Mesenchymal stem cell (in vitro differentiated cells and primary cell): ENCODE data around the gene ARHGAP24.

Source experiments
- DNase-seq: peaks from one replicate; pipeline ENCODE4 v3.0.0-alpha.2; 2013
- H2AFZ ChIP-seq: one replicate; pipeline ENCODE4 v1.6.1; 2013; ENCODE audit warnings: low read depth, mild to moderate bottlenecking, control low read depth, inconsistent platforms, low read length, moderate library complexity
- H2AK5ac ChIP-seq: 2 replicates; pipeline ENCODE4 v1.6.1; 2013; ENCODE audit warnings: low read length, moderate library complexity, mild to moderate bottlenecking, inconsistent platforms; ENCODE audit not compliant: severe bottlenecking
- H2BK120ac ChIP-seq: one replicate; pipeline ENCODE4 v1.6.1; 2013; ENCODE audit warnings: low read depth, mild to moderate bottlenecking, inconsistent platforms, low read length, moderate library complexity
- H2BK12ac ChIP-seq, 2 experiments: one replicate each; pipeline ENCODE4 v1.6.1; 2013; ENCODE audit warnings: inconsistent platforms in 2 of 2, low read length in 2 of 2, mild to moderate bottlenecking in 2 of 2, moderate library complexity in 2 of 2, control low read depth in 1 of 2
- H2BK15ac ChIP-seq: one replicate; pipeline ENCODE4 v1.6.1; 2013; ENCODE audit warnings: mild to moderate bottlenecking, low read depth, inconsistent platforms; ENCODE audit not compliant: poor library complexity, severe bottlenecking
- H2BK5ac ChIP-seq: 2 replicates; pipeline ENCODE4 v1.6.1; 2013; ENCODE audit warnings: low read depth, mild to moderate bottlenecking, low read length, control low read depth, inconsistent platforms; ENCODE audit not compliant: poor library complexity, severe bottlenecking
- H3K14ac ChIP-seq, 2 experiments: one replicate each; pipeline ENCODE4 v1.6.1; 2013; ENCODE audit warnings: inconsistent platforms in 2 of 2, low read length in 2 of 2, control low read depth in 1 of 2, mild to moderate bottlenecking in 1 of 2, moderate library complexity in 1 of 2
- H3K18ac ChIP-seq, 2 experiments: one replicate each; pipeline ENCODE4 v1.6.1; 2013; ENCODE audit warnings: inconsistent platforms in 2 of 2, low read length in 2 of 2, control low read depth in 1 of 2, low read depth in 1 of 2, mild to moderate bottlenecking in 1 of 2
- H3K23ac ChIP-seq, 2 experiments: one replicate each; pipeline ENCODE4 v1.6.1; 2013; ENCODE audit warnings: inconsistent platforms in 2 of 2, low read length in 2 of 2, mild to moderate bottlenecking in 2 of 2, moderate library complexity in 2 of 2, control low read depth in 1 of 2
- H3K27ac ChIP-seq: 2 replicates; pipeline ENCODE4 v1.5.1; 2013; ENCODE audit warnings: mild to moderate bottlenecking, moderate library complexity, low read length, control low read depth, inconsistent platforms; ENCODE audit not compliant: poor library complexity, severe bottlenecking
- H3K27me3 ChIP-seq, 2 experiments: 2 replicates each; pipeline versions ENCODE4 v1.6.1 to v1.7.0; 2013; ENCODE audit warnings: low read length in 2 of 2, mild to moderate bottlenecking in 2 of 2, moderate library complexity in 2 of 2, control low read depth in 1 of 2, inconsistent platforms in 1 of 2; ENCODE audit not compliant: control insufficient read depth in 1 of 2, insufficient read depth in 1 of 2
- H3K36me3 ChIP-seq, 2 experiments: 2 replicates each; pipeline versions ENCODE4 v1.6.1 to v1.7.0; 2013; ENCODE audit warnings: low read length in 2 of 2, control low read depth in 1 of 2, inconsistent platforms in 1 of 2, low read depth in 1 of 2, mild to moderate bottlenecking in 1 of 2; ENCODE audit not compliant: insufficient read depth in 2 of 2, control insufficient read depth in 1 of 2
- H3K4ac ChIP-seq, 2 experiments: one replicate each; pipeline ENCODE4 v1.6.1; 2013; ENCODE audit warnings: inconsistent platforms in 2 of 2, low read length in 2 of 2, mild to moderate bottlenecking in 2 of 2, moderate library complexity in 2 of 2, control low read depth in 1 of 2, low read depth in 1 of 2
- H3K4me1 ChIP-seq: 2 replicates; pipeline ENCODE4 v1.6.1; 2013; ENCODE audit warnings: low read depth, low read length, control low read depth; ENCODE audit not compliant: control insufficient read depth, insufficient read depth
- H3K4me2 ChIP-seq: 2 replicates; pipeline ENCODE4 v1.6.1; 2013; ENCODE audit warnings: low read length, mild to moderate bottlenecking, inconsistent platforms; ENCODE audit not compliant: poor library complexity, severe bottlenecking
- H3K4me3 ChIP-seq, 2 experiments: 2 replicates each; pipeline versions ENCODE4 v1.5.1 to v1.7.0; 2013; ENCODE audit warnings: low read length in 2 of 2, mild to moderate bottlenecking in 2 of 2, control low read depth in 1 of 2, low read depth in 1 of 2; ENCODE audit not compliant: insufficient read depth in 1 of 2
- H3K79me1 ChIP-seq: replicated peaks from 2 replicates; pipeline ENCODE4 v1.6.1; 2013; ENCODE audit warnings: mild to moderate bottlenecking, control low read depth, low read length, inconsistent platforms; ENCODE audit not compliant: poor library complexity, severe bottlenecking
- H3K9ac ChIP-seq: 2 replicates; pipeline ENCODE4 v1.7.0; 2013; ENCODE audit warnings: mild to moderate bottlenecking, low read length, moderate library complexity
- H3K9me3 ChIP-seq: 2 replicates; pipeline ENCODE4 v1.7.0; 2013; ENCODE audit warnings: mild to moderate bottlenecking, low read length; ENCODE audit not compliant: control insufficient read depth
- H4K8ac ChIP-seq: one replicate; pipeline ENCODE4 v1.6.1; 2013; ENCODE audit warnings: inconsistent platforms, mild to moderate bottlenecking, low read length, moderate library complexity
- H4K91ac ChIP-seq: one replicate; pipeline ENCODE4 v1.6.1; 2013; ENCODE audit warnings: mild to moderate bottlenecking, low read length, inconsistent platforms
- WGBS: methylation state at CpG from one replicate; pipeline ENCODE4 v1.1.7; 2013; ENCODE audit warnings: mixed read lengths; 5-methylcytosine and 5-hydroxymethylcytosine counted together

Gene ARHGAP24

GRCh38 chr4:85430697-85431096 is 44.3 kb upstream of the ARHGAP24 start:
- peak; percentile 10 for DNase-seq
- Histone ChIP-seq H3K4me1 (no peaks in the 10 kb centered on the region), H2BK12ac (no peak overlapping the region), H3K27ac (no peak overlapping the region), H3K4me2 (no peak overlapping the region), H4K91ac (no peak overlapping the region), H3K14ac (no peak overlapping the region), H4K8ac (peak overlapping the region; percentile 45), H3K27me3 (no peaks in the 10 kb centered on the region), H3K23ac (no peak overlapping the region), H2AFZ (no peak overlapping the region), H3K79me1 (no peaks in the 10 kb centered on the region), H2BK5ac (no peak overlapping the region), H3K9ac (no peak overlapping the region), H3K18ac (no peak overlapping the region), H3K4me3 (no peak overlapping the region), H3K9me3 (no peaks in the 10 kb centered on the region), H2BK120ac (no peak overlapping the region), H2AK5ac (no peak overlapping the region), H2BK15ac (no peak overlapping the region), H3K4ac (no peak overlapping the region), H3K36me3 (no peaks in the 10 kb centered on the region)
- whole genome bisulfite sequencing, result 35% methylated on average over 5 of the region's 5 CpGs

GRCh38 chr4:85431156-85431555 is 43.8 kb upstream of the ARHGAP24 start:
- no CpG with 5 or more reads among the region's 3 CpGs for WGBS
- H3K9me3 ChIP-seq, result no peaks in the 10 kb centered on the region
- H3K4me2 ChIP-seq, result no peak overlapping the region
- no peak overlapping the region for H2BK5ac ChIP-seq
- no peak overlapping the region for H3K18ac ChIP-seq
- no peak overlapping the region for H2BK12ac ChIP-seq
- no peaks in the 10 kb centered on the region for H3K27me3 ChIP-seq
- no peaks in the 10 kb centered on the region for H3K4me1 ChIP-seq
- DNase-seq, result no peak
- no peak overlapping the region for H2BK120ac ChIP-seq
- H3K23ac ChIP-seq, result no peak overlapping the region
- H3K4me3 ChIP-seq, result no peak overlapping the region
- no peak overlapping the region for H2BK15ac ChIP-seq
- no peaks in the 10 kb centered on the region for H3K36me3 ChIP-seq
- H4K91ac ChIP-seq, result no peak overlapping the region
- H3K79me1 ChIP-seq, result no peaks in the 10 kb centered on the region
- H3K4ac ChIP-seq, result no peak overlapping the region
- H2AK5ac ChIP-seq, result no peak overlapping the region
- no peak overlapping the region for H3K14ac ChIP-seq
- H2AFZ ChIP-seq, result no peak overlapping the region
- no peak overlapping the region for H3K27ac ChIP-seq
- H3K9ac ChIP-seq, result no peak overlapping the region
- H4K8ac ChIP-seq, result no peak overlapping the region

GRCh38 chr4:85431881-85432485 is 43.0 kb upstream of the ARHGAP24 start:
- no peak overlapping the region for H3K9ac ChIP-seq

GRCh38 chr4:85445050-85445639 is 29.8 kb upstream of the ARHGAP24 start:
- WGBS, result no CpG with 5 or more reads among the region's 1 CpG

More at GRCh38 chr4:85431881-85432485, 43.0 kb upstream of the ARHGAP24 start:
- Histone ChIP-seq H2BK15ac (no peak overlapping the region), H2BK120ac (no peak overlapping the region), H4K91ac (no peak overlapping the region), H2AK5ac (no peak overlapping the region), H3K79me1 (no peaks in the 10 kb centered on the region), H3K36me3 (no peaks in the 10 kb centered on the region), H3K23ac (no peak overlapping the region), H3K27me3 (no peaks in the 10 kb centered on the region), H3K9me3 (no peaks in the 10 kb centered on the region), H3K27ac (no peak overlapping the region), H3K4me2 (no peak overlapping the region), H2AFZ (no peak overlapping the region), H3K18ac (no peak overlapping the region), H3K4me1 (no peaks in the 10 kb centered on the region), H2BK5ac (no peak overlapping the region), H2BK12ac (no peak overlapping the region), H4K8ac (no peak overlapping the region), H3K4me3 (no peak overlapping the region), H3K14ac (no peak overlapping the region), H3K4ac (no peak overlapping the region)
- 78% methylated on average over 1 of the region's 1 CpG for WGBS
- DNase-seq, result no peak

More at GRCh38 chr4:85445050-85445639, 29.8 kb upstream of the ARHGAP24 start:
- Histone ChIP-seq H3K9me3 (no peaks in the 10 kb centered on the region), H3K79me1 (no peaks in the 10 kb centered on the region), H2BK15ac (no peak overlapping the region), H3K4me3 (no peak overlapping the region), H3K4me1 (no peaks in the 10 kb centered on the region), H3K14ac (no peak overlapping the region), H3K23ac (no peak overlapping the region), H2AFZ (no peak overlapping the region), H4K91ac (no peak overlapping the region), H4K8ac (no peak overlapping the region), H2AK5ac (no peak overlapping the region), H3K4ac (no peak overlapping the region), H2BK5ac (no peak overlapping the region), H3K4me2 (no peak overlapping the region), H3K9ac (no peak overlapping the region), H2BK120ac (no peak overlapping the region), H2BK12ac (no peak overlapping the region), H3K27ac (no peak overlapping the region), H3K36me3 (no peaks in the 10 kb centered on the region), H3K18ac (no peak overlapping the region), H3K27me3 (no peaks in the 10 kb centered on the region)
- DNase-seq, result no peak
